ENCODE measurements around the gene SPI1.

DNA sequence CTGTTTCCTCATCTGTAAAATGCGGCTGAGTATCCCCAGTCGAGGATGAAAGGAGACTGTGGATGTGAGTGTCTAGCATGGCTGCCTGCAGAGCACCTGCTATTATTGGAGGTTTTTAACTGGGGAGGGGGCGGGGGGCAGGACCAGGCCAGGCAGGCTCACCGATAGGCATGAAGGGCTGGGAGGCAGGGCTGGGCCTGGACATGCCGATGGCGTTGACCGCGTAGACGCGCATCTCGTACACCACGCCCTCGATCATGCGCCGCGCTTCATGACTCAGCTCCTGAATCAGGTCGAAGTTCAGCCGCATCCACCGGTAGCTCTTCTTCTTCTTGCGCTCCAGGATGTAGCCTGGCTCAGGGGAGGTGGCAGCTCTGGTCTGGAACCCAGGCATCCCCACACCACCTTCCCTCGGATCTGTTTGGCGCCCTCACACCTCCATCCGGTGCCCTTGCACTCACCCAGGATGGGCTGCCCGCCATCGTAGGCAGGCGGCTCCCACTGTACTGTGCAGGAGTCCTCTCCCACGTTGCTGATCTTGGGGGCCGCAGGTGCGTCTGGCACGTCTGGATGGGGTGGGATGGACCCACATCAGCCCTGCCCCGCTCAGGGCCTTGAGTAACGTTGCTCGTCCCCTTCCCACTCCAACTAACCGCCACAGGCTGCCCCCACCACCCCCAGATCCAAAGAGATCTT lies 41.0 kb downstream of the SPI1 start:
- TF ChIP-seq, protein P1, sequence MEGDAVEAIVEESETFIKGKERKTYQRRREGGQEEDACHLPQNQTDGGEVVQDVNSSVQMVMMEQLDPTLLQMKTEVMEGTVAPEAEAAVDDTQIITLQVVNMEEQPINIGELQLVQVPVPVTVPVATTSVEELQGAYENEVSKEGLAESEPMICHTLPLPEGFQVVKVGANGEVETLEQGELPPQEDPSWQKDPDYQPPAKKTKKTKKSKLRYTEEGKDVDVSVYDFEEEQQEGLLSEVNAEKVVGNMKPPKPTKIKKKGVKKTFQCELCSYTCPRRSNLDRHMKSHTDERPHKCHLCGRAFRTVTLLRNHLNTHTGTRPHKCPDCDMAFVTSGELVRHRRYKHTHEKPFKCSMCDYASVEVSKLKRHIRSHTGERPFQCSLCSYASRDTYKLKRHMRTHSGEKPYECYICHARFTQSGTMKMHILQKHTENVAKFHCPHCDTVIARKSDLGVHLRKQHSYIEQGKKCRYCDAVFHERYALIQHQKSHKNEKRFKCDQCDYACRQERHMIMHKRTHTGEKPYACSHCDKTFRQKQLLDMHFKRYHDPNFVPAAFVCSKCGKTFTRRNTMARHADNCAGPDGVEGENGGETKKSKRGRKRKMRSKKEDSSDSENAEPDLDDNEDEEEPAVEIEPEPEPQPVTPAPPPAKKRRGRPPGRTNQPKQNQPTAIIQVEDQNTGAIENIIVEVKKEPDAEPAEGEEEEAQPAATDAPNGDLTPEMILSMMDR (IDR thresholded peaks at IDR 0.05; ENCODE audit: insufficient read depth, low read length, poor library complexity, severe bottlenecking): no peak
- TF ChIP-seq EZH2phosphoT487 (conservative IDR thresholded peaks at IDR 0.05; ENCODE audit: low read length): no peak

Measured in SU-DHL-6 (cell line).